NCI-H1417 (cell line): ENCODE measurements around the gene COL18A1.

Experiments used
- DNase-seq, 3 experiments: peaks; one replicate each; lab custom pipeline; 2025; lab: John Stamatoyannopoulos, UW

The COL18A1 gene

DNA sequence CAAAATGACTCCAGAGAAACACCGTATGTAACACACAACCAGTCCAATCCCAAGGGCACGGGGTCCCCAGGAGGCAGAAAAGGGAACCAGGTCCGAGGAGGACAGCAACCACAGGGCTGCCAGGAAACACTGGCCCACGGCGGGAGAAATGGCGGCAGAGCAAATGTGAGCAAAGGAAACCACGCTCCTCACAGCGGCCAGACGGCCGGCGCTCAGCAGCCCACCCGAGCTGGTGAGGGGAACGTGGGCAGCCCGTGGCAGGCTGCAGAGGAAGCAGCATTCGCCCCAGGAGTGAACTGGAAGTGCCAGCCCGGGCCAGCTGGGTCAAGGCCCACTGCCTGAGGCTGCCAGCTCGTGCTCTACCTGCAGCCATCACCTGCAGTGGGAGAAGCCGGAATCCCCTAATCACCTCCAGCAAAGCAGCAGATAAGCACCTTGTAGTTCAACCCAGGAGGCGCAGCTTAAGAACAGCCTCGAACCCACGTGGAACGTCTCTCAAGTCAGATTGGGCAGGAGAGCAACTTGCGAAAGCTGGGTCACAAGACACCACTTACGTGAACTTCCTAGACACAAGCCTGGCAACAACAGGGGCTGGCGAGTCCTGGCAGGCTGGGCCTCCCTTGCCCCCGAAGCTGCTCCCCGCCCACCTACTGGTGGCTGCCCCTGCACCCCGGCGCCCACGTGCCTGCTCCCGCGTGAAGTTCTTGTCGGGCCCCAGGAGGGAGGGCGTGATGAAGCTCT is 130.5 kb downstream of the COL18A1 start:
- DNase-seq, result no peak

DNA sequence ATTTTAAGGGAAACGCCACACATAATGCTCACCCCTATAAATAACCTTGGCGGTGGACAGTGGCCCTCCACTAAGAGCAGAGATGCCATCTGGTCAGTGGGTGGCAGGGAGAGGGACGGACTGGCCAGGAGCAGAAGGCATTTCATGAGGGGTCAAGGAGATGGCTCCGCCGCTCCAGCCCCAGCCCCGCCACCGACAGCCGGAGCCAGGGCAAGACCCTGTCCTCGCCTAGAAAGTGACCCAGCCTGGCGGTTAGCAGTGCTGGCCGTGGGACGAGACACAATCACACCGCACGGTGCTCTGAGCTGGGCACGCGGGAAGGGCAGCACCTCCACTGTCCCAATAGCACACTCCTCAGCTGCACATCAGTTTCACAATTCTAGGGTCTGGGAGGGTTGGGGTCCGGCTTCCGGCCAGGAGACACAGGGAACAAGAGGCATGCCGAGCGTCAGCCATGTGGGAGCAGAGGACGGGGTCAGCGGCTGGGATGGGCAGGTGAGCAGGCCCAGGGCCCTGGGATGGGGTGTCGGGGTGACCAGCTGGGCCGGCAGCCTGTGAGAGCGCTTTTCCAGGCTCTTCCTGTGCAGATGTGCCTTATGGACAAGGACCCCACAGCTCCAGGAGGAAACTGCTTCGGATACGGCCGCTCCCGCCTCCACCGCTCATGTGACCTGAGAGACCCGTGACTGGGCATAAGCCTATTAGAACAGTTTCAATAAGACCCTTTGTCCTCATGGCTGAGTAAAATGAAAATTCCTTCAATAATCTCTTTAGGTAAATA is 131.5 kb downstream of the COL18A1 start:
- DNase-seq, result no peak

DNA sequence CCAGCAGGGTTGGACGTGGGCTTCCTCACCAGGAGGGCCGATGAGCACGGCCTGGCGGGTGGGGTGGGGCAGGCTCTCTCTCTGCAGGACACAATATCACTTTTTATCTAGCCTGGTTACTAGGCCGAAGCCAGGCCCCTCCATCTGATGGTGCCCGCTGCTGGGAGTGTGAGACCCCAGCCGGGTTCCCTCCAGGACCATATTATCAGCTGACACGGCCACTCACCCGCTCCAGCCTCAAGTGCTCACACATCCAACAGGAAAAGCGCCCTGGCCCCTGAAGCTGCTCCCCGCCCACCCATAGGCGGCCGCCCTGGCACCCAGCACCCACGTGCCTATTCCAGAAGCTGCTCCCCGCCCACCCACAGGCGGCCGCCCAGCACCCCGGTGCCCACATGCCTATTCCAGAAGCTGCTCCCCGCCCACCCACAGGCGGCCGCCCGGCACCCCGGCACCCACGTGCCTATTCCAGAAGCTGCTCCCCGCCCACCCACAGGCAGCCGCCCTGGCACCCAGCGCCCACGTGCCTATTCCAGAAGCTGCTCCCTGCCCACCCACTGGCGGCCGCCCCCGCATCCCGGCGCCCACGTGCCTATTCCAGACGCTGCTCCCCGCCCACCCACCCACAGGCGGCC is 132.3 kb downstream of the COL18A1 start:
- DNase-seq, result no peak

DNA sequence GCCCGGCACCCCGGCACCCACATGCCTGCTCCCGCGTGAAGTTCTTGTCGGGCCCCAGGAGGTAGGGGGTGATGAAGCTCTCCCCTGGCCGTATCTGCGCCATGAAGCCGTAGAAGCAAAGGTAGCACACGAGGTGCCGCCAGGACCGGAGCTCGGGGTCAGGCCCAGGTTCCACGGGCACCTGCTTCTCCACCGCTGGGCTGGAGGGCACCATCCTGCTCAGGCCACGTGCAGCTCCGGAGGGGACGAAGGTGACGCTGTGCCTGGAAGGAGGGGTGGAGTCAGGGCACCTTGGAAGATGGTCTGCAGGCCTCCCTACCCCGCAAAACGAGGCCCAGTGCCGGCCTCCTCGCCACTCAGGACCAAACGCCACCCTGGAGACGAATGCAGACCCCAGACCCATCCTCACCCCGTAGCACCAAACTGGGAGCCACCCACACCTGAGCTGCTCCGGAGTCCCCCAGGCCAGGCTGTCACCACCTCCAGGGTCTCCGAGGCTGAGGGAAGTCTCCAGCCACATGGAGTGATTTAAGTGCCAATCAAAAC is 132.9 kb downstream of the COL18A1 start:
- DNase-seq, result no peak

DNA sequence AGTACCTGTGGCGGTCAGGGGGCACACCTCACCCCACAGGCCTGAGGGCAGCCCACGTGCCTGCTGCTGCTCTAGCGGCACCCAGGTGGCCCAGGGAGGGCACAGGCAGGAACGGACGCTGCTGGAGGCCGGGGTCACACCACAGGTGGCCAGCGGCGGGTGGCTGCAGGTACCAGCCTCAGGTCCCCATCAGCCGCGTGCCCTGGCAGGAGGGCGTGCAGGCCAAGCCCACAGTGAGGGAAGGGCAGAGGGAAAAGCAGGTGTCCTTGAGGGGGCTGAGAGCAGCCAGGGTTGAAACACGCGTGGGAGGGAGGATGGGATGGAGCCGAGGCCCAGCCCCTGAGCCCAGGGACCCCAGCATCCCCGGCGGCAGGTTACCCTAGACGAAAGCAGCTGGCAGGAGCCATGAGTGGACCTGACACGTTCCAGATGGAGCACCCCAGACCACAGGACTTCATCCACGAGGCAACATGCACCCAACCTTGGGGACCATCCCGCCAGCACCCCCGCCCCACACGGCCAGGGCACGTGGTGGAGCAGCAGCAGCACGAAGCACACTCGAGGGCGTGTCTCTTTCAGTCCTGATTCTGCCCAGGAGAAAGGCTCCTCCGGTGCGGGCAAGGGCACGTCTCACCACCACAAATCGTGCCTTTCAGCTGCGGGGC is 133.5 kb downstream of the COL18A1 start:
- DNase-seq, result no peak

DNA sequence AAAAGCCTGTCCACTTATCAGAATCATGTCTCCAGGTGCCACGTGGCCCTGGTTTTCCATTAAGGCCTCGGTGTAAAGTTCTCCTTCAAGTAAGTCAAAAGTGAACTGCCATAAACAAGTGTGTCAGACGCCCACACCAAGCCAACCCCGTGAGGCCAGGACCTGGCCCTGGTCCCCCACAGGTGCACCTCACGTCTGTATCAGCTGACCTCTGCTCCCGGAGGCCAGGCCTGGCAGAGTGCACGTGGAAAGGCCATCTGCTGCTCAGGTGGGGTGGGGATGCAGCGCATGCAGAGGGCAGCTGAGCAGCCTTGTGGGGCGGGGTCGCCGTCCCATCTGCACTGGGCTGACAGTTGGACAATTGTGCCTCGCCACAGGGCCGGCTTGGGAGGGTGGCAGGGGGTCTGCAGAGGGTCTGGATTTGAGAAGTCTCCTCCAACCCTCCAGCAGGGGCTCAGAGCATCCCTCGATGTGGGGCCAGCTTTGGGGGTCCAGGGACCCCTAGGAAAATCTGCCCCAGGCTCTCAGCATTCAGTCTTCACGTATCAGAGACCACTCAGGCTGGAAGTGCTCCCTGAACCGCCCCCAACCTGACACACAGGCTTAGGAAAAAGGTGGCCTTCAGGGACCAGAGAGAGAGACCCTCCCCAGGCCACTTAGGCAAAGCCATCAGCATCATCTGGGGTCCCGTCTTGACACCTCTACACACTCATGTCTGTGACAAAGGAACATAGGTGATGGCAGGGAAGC is 134.3 kb downstream of the COL18A1 start:
- DNase-seq, result no peak

DNA sequence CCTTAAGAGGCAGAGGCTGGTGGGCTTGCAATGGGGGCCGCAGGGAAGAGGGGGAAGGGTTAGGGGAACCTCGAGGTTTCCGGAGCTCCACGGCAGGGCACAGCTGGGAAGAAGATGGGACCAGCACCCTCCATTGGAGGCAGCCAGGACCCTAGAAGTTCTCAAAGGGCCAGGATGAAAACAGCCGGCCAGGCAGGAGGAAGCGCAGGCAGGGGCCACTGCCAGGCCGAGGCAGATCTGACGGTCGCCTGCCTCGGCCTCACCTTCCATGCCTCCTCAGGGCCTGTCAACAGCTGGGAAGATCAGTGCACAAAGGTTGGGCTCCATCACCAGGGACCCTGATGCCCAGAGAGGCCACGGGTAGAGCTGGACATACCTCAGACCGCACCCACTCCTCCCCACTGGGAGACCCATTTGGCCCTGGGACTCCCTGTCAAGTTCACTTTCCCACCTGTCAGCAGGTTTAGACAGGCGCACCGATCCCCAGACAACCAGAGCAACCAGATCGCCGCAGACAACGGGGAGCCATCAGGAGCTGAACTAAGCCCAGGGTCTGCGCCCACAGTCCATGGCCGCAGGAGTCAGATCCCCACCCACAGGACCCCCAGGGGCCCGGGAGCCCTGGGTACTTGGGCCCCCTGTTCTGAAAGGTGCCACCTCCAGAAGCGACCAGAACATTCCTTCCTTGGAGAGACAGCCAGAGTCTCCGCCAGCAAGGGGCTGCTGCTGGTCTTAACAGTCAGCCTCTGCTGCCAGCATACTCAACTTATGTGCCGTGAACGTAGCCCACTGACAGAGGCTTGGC is 135.0 kb downstream of the COL18A1 start:
- DNase-seq, result no peak

DNA sequence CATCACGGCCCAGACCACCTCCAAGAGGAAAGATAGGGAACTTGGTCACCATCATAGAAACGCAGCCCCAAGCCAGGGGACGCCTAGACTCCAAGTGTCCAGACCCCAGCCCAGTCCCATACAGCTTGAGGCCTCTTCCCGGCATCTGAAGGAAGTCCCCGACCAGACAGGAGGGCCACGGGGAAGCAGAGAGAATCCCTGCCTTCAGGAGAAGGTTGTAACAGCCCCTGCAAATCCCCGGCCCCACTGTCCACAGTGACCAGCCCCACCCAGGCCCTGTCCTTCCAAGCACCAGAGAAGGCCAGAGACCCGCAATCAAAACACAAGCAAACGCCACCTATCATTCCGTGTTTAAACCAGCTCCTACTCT is 135.6 kb downstream of the COL18A1 start:
- DNase-seq, result no peak

DNA sequence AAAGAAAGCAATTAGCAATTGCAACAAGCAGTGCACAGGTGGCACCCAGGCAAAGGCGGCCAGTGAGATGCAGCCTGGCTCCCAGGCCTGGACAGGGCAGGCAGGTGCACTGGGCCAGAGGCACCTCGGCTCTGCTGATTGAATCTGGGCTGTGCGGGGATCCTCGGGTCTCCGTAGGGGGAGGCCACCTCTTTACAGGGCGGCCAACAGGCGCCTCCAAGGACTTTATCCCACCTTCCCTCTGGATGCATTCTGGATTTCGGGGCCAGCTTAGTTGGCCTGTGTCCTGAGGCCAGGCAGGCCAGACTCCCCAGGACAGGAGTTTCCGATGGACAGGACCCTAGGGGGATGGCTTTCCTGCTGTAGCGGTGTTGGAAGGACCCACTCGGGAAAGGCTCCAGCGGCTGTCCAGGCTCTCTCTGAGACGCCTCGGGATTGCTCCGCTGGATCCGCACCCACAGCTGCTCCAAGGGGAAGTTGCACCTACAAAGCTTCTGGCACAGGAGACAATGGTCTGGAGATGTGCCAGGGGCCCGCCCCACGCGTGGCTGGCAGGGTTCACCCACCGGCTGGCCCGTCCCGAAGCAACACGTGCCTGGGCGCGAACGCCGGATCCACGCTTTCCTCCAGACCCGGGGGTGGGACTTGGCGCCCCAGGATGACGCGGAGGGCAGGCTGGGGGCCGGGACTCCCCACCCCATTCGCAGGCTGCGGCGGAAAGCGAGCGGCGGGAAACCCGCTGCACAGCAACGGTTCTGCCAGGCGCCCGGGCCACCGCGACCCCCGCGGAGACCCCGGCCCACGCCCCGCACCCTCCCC is 136.5 kb downstream of the COL18A1 start:
- peak; percentile 43 to 58 (median 46) for DNase-seq

DNA sequence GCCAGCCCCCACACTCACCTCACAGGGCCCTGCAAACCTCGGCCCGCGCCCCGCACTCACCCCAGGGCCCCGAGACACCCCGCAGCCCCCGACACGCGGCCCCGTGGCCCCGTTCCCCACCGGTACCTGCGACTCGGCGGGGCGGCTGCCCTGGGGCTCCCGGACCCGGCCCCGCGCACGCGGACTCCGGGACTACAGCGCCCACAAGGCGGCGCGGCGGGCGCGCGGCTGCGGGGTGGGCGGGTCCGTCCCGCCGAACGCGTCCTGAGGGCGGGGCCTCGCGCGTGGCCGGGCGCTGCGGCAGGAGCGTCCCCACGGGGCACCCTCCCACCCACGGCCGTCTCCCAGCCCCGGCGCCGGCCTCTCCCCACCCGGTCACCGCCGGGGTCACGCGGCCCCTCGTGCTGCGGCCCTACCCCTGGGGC is 137.3 kb downstream of the COL18A1 start, which contains the start of gene SLC19A1:
Gene SLC19A1, minus strand, starts transcription at position 199 of the 425 bp plus-strand sequence. CDS start 4,481 bp downstream, outside the sequence.
- peak; percentile 57 to 80 (median 62) for DNase-seq

DNA sequence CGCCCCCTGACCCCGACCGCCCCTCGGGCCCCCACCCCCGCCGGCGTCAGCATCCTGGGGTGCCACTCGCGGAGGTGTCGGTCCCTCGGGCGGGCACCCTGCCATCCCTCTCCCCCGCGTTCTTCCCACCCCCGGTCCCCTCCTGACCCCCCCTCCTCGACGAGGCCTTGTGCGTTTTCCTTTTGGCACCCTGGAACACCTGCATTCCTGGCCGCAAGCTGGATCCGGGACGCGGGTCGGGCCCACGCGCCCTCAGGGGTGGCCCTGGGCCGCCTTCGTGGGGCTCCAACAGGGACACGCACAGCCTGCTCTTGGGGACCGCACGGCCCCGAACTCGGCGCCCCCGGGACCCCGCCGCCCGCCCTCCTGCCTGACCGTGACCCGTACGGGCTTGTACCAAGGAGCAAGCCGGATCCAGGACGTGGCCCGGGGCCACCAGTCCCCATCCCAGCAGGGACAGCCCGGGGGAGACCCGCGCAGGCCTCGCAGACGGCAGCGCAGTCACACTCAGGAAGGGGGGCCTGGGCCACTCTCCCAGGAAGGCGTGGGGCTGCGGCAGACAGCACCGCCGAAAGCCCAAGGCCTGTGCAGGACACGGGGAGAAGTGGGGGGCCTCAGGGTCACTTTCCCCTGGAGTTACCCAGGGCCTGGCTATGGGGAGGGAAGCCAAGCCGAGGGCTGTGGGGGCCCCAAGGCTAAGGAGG is 137.9 kb downstream of the COL18A1 start:
- peak in 2 of 3 experiments; percentile 43 to 52 for DNase-seq

DNA sequence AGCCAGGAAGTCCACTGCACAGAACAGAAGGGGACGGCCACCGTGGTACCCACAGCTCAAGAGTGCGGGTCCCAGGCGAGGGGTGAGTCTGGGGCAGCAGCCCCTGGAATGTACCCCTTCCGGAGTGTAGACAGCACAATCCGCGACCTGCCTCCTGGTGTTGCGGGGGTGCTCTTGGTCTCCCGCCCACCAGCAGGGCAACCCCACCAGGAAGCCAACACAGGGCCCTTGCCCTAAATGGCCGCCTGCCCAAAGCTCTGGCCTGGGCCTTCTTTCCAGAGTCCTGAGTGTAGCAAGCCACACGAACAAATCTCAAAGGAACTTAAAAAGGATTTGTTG is 138.4 kb downstream of the COL18A1 start:
- DNase-seq, result no peak

DNA sequence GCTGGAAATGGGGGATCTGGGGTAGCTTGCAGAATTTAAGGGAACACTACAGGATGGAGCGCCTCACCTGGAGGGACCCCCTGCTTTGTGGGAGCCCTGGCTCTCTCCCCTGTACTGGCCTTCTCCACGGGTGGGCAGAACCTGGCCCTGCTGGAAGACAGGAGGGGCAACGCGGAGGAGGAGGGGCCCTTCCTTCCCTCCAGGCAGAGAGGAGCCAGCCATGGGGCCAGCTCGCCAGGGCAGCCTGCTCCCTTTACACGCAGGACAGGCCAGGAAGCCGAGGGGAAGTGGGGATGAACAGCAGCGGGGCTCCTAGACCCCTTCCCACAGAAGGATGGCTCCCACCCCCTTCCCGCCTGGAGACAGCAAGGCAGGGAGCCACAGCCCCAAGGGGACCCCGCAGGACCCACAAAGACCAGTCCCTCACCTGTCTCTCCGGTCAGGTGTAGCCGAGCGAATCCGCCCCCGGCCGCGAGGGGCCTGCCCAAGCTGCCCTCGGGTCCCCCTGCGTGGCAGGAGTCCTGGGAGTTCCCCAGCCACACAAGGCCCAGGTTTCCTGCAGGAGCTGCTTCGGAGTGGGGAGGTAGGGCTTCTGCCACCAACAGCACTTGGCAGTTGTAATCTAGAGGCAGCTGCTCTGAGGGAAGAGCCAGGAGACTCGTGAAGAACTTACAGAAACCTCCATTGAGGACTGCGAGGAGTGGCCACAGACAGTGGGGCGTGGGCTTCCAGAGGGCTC is 138.9 kb downstream of the COL18A1 start:
- no peak for DNase-seq

DNA sequence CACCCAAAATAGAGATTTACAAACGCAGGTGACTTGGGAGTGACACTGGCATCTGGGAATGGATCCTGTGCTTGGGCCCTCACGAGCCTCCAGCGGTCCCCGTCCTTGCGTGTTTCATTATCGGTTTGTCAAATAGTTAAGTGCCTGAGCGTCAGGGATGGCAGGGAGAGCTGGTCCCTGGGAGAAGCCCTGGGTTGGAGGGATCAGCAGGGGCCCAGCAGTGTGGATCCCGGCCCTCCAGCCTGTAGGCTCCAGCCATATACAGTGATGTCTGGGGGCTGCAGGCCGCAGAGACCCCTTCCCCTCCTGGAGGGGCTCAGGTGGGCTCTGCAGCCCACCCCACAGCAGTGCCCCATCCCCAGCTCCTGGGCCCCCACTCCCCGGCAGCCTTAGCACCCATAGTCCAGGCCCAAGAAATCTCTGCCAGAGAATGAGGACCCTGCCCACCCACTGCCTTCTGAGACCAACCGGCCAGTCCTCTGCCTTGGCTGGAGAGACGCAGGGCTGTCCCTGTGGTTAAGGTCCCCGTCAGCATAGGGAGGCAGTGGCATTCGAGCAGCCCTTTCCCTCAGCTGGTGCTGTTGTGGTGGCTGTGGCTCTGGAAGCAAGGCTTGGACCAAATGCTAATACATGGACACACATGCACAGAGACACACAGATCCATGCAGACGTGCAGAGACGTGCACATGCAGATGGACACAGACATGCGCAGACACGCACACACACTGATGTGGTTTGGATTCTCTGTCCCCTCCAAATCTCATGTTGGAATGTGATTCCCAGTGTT is 139.7 kb downstream of the COL18A1 start:
- DNase-seq, result no peak

DNA sequence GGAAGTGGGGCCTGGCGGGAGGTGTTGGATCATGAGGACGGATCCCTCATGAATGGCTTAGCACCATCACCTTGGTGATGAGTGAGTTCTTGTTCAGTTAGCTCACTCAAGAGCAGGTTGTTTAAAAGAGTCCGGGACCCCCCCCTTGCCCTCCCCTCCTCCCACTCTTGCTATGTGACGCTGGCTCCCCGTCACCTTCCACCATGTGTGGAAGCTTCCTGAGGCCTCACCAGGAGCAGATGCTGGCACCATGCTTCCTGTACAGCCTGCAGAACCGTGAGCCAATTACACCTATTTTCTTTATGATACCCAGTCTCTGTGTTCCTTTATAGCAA is 140.2 kb downstream of the COL18A1 start:
- DNase-seq, result no peak

DNA sequence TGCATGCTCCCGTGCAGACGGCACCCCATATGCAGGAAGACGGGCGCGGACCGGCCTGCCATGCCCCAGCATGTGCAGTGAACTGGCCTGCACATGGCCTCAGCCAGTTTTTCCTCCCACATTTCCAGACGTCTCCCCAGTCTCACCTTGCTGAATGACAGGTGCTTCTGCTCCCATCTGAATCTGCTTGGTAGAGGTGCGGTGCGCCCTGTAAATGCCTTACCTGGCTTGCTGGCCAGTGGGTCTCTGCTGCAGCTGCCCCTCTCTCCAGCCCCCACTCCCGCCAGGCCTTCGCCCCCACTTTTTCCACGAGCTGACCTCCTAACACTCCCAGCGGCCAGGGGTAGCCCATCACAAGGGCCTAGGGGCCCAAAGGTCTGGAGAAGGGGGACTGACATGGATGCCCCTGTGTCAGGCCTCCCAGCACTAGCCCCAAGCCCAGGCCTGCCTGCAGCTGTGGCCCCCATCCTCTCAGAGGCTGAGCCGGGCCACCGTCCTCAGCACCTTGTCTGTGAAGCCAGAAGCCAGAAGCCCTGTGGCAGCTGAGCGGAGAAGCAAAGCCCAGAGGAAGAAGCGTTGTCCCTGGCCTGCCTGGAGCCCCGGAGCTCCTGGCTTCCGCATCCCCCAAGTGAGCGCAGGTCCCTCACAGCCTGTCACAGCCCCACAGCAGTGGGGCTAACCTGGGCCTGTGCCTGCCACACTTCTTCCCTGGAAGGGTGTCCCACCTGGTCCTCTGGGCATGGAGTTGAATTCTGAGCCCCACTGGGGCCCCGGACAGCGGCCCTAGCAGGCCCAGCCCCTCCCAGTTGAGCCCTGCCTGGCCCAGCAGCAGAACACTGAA is 140.9 kb downstream of the COL18A1 start:
- DNase-seq, result no peak
